ENCODE data around the gene SHISA5. TPM values are rescaled to one million over a fixed set of nuclear protein-coding genes. Genes with fewer than 3 reads are reported as not detected.
"Not testable (repeated sequence)": the region's sequence is repeated elsewhere in the genome, so short reads cannot be mapped to it uniquely, and the experiment has no call there.

Gene SHISA5
- total RNA-seq, 1 experiment from 2014 or later = 217 TPM

GRCh38 chr3:48477959-48478520 is 25.9 kb downstream of the SHISA5 start:
- no peak for DNase-seq (ENCODE audit: low read depth)

- no peak for DNase-seq (ENCODE audit: low read depth)
Measured at GRCh38 chr3:48476426-48477053, 27.4 kb downstream of the SHISA5 start.

GRCh38 chr3:48475188-48475587 is 28.8 kb downstream of the SHISA5 start:
- DNase-seq (ENCODE audit: low read depth) = no peak

- DNase-seq (ENCODE audit: low read depth) = no peak
Measured at GRCh38 chr3:48474619-48475018, 29.4 kb downstream of the SHISA5 start.

GRCh38 chr3:48474031-48474430 is 29.9 kb downstream of the SHISA5 start:
- not testable (repeated sequence) for DNase-seq (ENCODE audit: low read depth)

GRCh38 chr3:48473617-48473952 is 30.4 kb downstream of the SHISA5 start:
- no peak for DNase-seq (ENCODE audit: low read depth)

GRCh38 chr3:48472923-48473616 is 30.9 kb downstream of the SHISA5 start:
- DNase-seq (ENCODE audit: low read depth) = peak; percentile 95

GRCh38 chr3:48472673-48472922 is 31.4 kb downstream of the SHISA5 start:
- no peak for DNase-seq (ENCODE audit: low read depth)

GRCh38 chr3:48470286-48470685 is 33.7 kb downstream of the SHISA5 start:
- DNase-seq (ENCODE audit: low read depth) = no peak

GRCh38 chr3:48469046-48469915 is 34.7 kb downstream of the SHISA5 start:
- no peak for DNase-seq (ENCODE audit: low read depth)

GRCh38 chr3:48468329-48468731 is 35.6 kb downstream of the SHISA5 start:
- no peak for DNase-seq (ENCODE audit: low read depth)

GRCh38 chr3:48467473-48468267 is 36.3 kb downstream of the SHISA5 start:
- DNase-seq (ENCODE audit: low read depth) = no peak

GRCh38 chr3:48467110-48467454 is 36.9 kb downstream of the SHISA5 start:
- DNase-seq (ENCODE audit: low read depth) = no peak

- peak; percentile 34 for DNase-seq (ENCODE audit: low read depth)
Measured at GRCh38 chr3:48466386-48467109, 37.4 kb downstream of the SHISA5 start.

- peak; percentile 100 for DNase-seq (ENCODE audit: low read depth)
Measured at GRCh38 chr3:48465531-48466378, 38.2 kb downstream of the SHISA5 start.

- DNase-seq (ENCODE audit: low read depth) = no peak
Measured at GRCh38 chr3:48465237-48465530, 38.8 kb downstream of the SHISA5 start.

GRCh38 chr3:48464713-48465221 is 39.2 kb downstream of the SHISA5 start:
- DNase-seq (ENCODE audit: low read depth) = no peak

- no peak for DNase-seq (ENCODE audit: low read depth)
Measured at GRCh38 chr3:48463703-48464102, 40.3 kb downstream of the SHISA5 start.

- not testable (repeated sequence) for DNase-seq (ENCODE audit: low read depth)
Measured at GRCh38 chr3:48461767-48462166, 42.2 kb downstream of the SHISA5 start.

- no peak for DNase-seq (ENCODE audit: low read depth)
Measured at GRCh38 chr3:48460517-48460902, 43.5 kb downstream of the SHISA5 start.

Measured in RPMI7951 (cell line).